Gastroesophageal sphincter (tissue), 4 donors: ENCODE measurements around the gene NCOR2. TPM values are rescaled to one million over a fixed set of nuclear protein-coding genes. Genes with fewer than 3 reads are reported as not detected.

Source experiments
- ATAC-seq: fragments of 150-250 bp; one replicate; pipeline ENCODE4 v1.9.1; 2016; ENCODE audit warnings: mild to moderate bottlenecking, moderate library complexity
- H3K27ac ChIP-seq, 4 donors: fragments of 200-600 bp; sonication (generic) in 3 of 4; 1 replicate in 3 of 4; 2 replicates in 1 of 4; pipeline ENCODE4 v1.5.1; 2016 to 2019
- H3K27me3 ChIP-seq: fragments of 200-600 bp; sonication (generic); one replicate; pipeline ENCODE4 v1.5.1; 2019
- H3K36me3 ChIP-seq, 2 donors: fragments of 200-600 bp; sonication (generic); one replicate each; pipeline ENCODE4 v1.5.1; 2019; ENCODE audit warnings: control low read depth in 1 of 2
- H3K4me1 ChIP-seq, 3 donors: fragments of 200-600 bp; sonication (generic); 1 replicate in 2 of 3; 2 replicates in 1 of 3; pipeline ENCODE4 v1.5.1; 2016 to 2019; ENCODE audit warnings: control low read depth in 2 of 3
- H3K4me3 ChIP-seq, 2 donors: fragments of 200-600 bp; sonication (generic); one replicate each; pipeline ENCODE4 v1.5.1; 2019; ENCODE audit warnings: mild to moderate bottlenecking in 1 of 2, moderate library complexity in 1 of 2
- H3K9me3 ChIP-seq, 3 donors: fragments of 200-600 bp; sonication (generic); one replicate each; pipeline ENCODE4 v1.5.1; 2017 to 2019; ENCODE audit warnings: control low read depth in 2 of 3
- EP300 ChIP-seq: sonication (generic); formaldehyde crosslinking; IDR thresholded peaks from one replicate; pipeline ENCODE4 v1.6.1; 2017; ENCODE audit warnings: antibody characterized with exemption, mild to moderate bottlenecking
- POLR2A ChIP-seq, 2 donors: fragments of 450-650 bp; IDR thresholded peaks; one replicate each; pipeline ENCODE4 v1.6.1; 2017; ENCODE audit warnings: antibody characterized with exemption in 2 of 2, mild to moderate bottlenecking in 2 of 2, moderate library complexity in 1 of 2
- POLR2AphosphoS5 ChIP-seq: sonication (generic); formaldehyde crosslinking; IDR thresholded peaks from one replicate; pipeline ENCODE4 v1.6.1; 2017; ENCODE audit warnings: antibody characterized with exemption
- WGBS, 2 donors: methylation state at CpG; one replicate each; pipeline ENCODE4 v1.1.5; 2018; ENCODE audit warnings: low coverage in 1 of 2; 5-methylcytosine and 5-hydroxymethylcytosine counted together
- total RNA-seq, 4 donors: library from RNA; depleted of rRNA; stranded (reverse); fragments of >200 nt; gene quantifications; one replicate each; pipeline ENCODE4 v1.1.0, GENCODE V29; 2016
- TF ChIP-seq, protein P1 (sequence below), 4 experiments: fragments of 200-600 bp in 2 of 4; fragments of 450-650 bp in 2 of 4; sonication (generic) in 1 of 4; IDR thresholded peaks; one replicate each; pipeline ENCODE4 v1.5.1; 2017 to 2019; ENCODE audit warnings: antibody characterized with exemption in 4 of 4, mild to moderate bottlenecking in 2 of 4, moderate library complexity in 2 of 4

NCOR2 gene
- total RNA-seq, 4 donors from 2014 or later: 67.2 to 148 (median 105) TPM

DNA sequence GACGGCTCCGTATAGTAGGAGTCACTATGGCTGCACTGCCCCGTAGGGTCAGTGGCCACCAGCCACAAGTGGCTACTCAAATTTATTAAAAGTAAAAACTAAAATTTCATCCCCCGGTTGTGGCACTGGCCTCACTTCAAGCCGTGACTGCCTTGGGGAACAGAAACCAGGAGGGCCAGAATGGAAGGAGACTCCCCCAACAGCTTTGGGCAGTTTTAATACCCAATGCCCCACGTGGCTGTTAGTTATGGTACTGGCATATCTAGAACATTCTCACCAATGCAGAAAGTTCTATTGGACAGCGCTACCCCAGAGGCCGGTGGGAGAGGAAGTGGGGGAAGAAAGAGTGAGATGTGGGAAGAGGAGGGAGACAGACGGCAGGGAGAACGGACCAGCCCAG, 6.2 kb downstream of the NCOR2 start:
- Histone ChIP-seq H3K4me1 (peaks cover 0 to 100% (median 43%) of the 10 kb centered on the region in 3 donors), H3K27me3 (no peaks in the 10 kb centered on the region), H3K4me3 (no peak overlapping the region), H3K36me3 (no peaks in the 10 kb centered on the region), H3K27ac (peak overlapping the region in 3 of 4 donors; percentile 20 to 100 (median 98)), H3K9me3 (no peaks in the 10 kb centered on the region)
- no peak for ATAC-seq
- WGBS, 2 donors: 38 to 57% methylated on average over 5 to 7 of the region's 10 CpGs
- TF ChIP-seq, protein P1, sequence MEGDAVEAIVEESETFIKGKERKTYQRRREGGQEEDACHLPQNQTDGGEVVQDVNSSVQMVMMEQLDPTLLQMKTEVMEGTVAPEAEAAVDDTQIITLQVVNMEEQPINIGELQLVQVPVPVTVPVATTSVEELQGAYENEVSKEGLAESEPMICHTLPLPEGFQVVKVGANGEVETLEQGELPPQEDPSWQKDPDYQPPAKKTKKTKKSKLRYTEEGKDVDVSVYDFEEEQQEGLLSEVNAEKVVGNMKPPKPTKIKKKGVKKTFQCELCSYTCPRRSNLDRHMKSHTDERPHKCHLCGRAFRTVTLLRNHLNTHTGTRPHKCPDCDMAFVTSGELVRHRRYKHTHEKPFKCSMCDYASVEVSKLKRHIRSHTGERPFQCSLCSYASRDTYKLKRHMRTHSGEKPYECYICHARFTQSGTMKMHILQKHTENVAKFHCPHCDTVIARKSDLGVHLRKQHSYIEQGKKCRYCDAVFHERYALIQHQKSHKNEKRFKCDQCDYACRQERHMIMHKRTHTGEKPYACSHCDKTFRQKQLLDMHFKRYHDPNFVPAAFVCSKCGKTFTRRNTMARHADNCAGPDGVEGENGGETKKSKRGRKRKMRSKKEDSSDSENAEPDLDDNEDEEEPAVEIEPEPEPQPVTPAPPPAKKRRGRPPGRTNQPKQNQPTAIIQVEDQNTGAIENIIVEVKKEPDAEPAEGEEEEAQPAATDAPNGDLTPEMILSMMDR (IDR thresholded peaks at IDR 0.05): no peak
- TF ChIP-seq POLR2AphosphoS5 (no peak), EP300 (no peak), POLR2A (IDR thresholded peaks at IDR 0.05) (no peak)

DNA sequence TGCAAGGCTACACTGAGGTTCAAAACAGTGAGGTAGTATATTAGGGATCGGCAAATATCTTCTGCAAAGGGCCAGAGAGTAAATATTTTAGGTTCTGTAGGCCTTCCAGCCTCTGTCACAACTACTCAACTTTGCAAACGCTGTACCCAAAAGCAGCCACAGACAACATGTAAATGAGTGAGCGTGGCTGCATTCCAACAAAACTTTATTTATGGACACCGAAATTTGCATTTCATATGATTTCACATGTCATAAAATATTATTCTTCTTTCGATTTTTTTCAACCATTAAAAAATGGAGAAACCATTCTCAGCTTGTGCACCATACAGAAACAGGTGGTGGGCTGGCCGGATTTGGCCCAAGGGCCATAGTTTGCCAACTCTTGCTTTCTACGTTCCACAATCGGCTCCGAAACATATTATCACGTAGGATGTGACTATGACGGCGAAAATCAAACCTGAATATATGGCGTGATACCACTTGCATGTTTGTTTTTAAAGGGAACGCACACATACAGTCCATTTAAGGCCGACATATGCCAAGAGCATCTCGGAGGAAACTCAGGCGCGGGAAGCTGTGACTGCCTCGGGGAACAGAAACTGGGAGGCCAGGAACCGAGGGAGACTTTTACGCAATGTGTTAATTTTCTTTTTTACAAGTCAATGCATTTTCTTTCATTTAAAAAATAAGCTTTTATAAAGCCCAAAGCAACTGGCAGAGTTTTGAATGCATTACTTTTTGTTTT, 7.1 kb downstream of the NCOR2 start:
- Histone ChIP-seq H3K36me3 (no peaks in the 10 kb centered on the region), H3K27me3 (no peaks in the 10 kb centered on the region), H3K4me1 (peaks cover 0 to 100% (median 44%) of the 10 kb centered on the region in 3 donors), H3K9me3 (no peaks in the 10 kb centered on the region), H3K27ac (peak overlapping the region in 1 of 4 donors; percentile 100), H3K4me3 (no peak overlapping the region)
- ATAC-seq: no peak
- no peak for TF ChIP-seq POLR2AphosphoS5
- TF ChIP-seq, protein P1 (IDR thresholded peaks at IDR 0.05): no peak
- TF ChIP-seq EP300: no peak
- no peak for TF ChIP-seq POLR2A (IDR thresholded peaks at IDR 0.05)
- WGBS, 2 donors: 60 to 81% methylated on average over 14 to 21 of the region's 21 CpGs

DNA sequence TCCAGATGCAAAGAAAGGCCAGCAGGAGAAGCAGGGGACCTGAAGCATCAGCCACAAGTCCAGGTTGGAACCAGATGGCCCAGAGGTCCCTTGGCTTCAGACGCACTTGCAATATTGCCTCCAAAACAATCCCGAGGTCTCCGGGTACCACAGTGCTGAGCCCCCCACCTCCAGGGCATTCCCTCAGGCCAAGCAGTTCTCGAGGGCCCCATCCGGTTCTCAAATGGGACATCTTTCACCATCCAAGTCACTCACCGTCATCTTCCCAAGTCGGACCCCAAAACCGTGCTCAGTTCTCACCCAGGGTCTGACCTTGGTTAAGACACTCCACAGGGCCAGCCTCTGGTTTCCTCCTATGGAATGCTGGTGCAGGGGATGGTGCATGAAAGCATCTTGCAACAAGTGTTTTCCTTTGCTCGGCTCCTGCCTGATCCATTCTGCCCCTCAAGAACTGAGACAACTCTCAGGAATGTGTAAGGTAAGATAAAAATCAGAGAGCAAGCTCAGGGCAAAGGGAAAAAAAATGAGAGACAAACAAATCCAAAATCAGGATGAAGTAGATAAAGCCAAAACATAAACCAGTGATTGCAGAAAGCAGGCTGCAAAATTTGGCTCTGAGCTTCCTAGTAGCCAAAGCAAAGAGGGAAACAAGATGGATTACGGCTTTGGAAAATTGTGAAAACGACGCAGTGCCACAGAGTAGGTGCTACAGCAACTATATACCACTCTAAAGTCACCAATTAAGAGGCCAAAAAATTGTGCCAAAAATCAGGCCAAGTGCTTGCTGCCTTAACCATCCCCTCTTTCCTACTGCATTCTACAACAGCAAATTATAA, 8.0 kb downstream of the NCOR2 start:
- TF ChIP-seq POLR2AphosphoS5 (no peak), EP300 (no peak)
- ATAC-seq: no peak
- H3K27me3 ChIP-seq: no peaks in the 10 kb centered on the region
- H3K36me3 ChIP-seq: no peaks in the 10 kb centered on the region
- no peaks in the 10 kb centered on the region for H3K9me3 ChIP-seq
- peaks cover 0 to 100% (median 44%) of the 10 kb centered on the region in 3 donors for H3K4me1 ChIP-seq
- peak overlapping the region in 1 of 4 donors; percentile 31 for H3K27ac ChIP-seq
- no peak overlapping the region for H3K4me3 ChIP-seq
- WGBS, 2 donors: 85 to 89% methylated on average over 7 to 9 of the region's 12 CpGs

DNA sequence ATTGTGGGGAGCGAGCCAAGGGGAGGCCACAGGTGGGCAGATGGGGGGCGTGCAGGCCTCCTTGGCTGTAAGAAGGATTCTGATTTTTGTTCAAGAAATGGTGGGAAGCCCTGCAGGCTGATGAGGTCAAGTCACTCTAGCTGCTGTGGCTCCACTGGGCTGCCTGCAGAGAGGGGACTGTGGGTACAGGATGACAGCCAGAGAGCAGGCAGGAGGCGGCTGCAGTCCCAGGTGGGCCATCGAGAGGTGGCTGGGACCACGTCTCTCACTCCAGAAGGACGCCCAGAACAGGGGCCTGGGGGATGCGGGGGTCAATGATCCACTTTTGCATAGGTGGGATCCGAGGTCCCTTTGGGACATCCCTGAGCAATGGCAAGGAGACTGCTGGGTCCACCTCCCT, 9.1 kb downstream of the NCOR2 start:
- WGBS, 2 donors: 90 to 100% methylated on average over 1 to 4 of the region's 8 CpGs
- Histone ChIP-seq H3K36me3 (no peaks in the 10 kb centered on the region), H3K27ac (peak overlapping the region in 2 of 4 donors; percentile 41 to 54), H3K4me1 (peaks cover 0 to 100% (median 41%) of the 10 kb centered on the region in 3 donors), H3K27me3 (no peaks in the 10 kb centered on the region), H3K9me3 (no peaks in the 10 kb centered on the region), H3K4me3 (no peak overlapping the region)
- TF ChIP-seq, protein P1 (IDR thresholded peaks at IDR 0.05): no peak
- no peak for TF ChIP-seq POLR2AphosphoS5
- TF ChIP-seq EP300: no peak
- no peak for TF ChIP-seq POLR2A (IDR thresholded peaks at IDR 0.05)
- no peak for ATAC-seq

DNA sequence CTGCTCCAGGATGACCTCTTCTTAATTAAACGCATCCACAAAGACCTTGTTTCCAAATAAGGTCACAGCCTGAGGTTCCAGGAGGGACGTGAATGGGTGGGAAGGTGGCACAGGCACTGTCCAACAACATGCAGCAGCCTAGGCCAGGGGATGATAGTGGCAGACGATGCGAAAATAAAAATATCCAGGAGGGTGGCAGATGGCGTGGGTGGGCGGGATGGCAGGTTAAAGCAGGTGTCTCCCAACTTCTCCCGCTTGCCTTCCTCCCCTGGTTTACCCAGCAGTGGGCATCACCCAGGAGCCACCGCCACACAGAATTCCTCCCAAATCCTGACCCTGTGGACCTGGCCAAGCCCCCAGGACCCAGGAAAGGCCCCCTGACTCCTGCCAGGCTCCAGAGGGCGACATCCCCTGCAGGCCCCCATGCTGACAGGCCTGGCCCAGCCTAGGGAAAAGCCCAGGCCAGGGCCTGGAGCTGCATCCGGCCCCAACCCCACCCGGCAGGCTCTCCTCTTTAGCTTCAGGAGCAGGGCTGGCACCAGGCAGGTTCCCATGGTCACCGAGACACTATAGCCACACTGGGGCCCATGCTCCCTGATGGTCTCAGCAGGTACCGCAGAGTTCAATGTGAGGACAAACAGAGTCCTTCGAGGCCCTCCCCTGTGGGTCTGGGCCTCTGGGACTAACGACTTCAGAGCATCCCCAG, 9.7 kb downstream of the NCOR2 start:
- peak overlapping the region in 3 of 4 donors; percentile 41 to 54 (median 44) for H3K27ac ChIP-seq
- 53 to 85% methylated on average over 3 to 4 of the region's 15 CpGs for WGBS, 2 donors
- H3K36me3 ChIP-seq: no peaks in the 10 kb centered on the region
- no peak for ATAC-seq
- H3K4me3 ChIP-seq: no peak overlapping the region
- H3K4me1 ChIP-seq: peaks cover 0 to 98% (median 36%) of the 10 kb centered on the region in 3 donors
- TF ChIP-seq EP300 (no peak), POLR2A (IDR thresholded peaks at IDR 0.05) (no peak), POLR2AphosphoS5 (no peak)
- TF ChIP-seq, protein P1 (IDR thresholded peaks at IDR 0.05): no peak
- no peaks in the 10 kb centered on the region for H3K27me3 ChIP-seq
- no peaks in the 10 kb centered on the region for H3K9me3 ChIP-seq
